ACHN (cell line): Measurements from ENCODE around the gene ZNF813.
A peak's percentile ranks its signal among the peaks of the same experiment; 100 is the strongest.
"Not testable (repeated sequence)": the region's sequence is repeated elsewhere in the genome, so short reads cannot be mapped to it uniquely, and the experiment has no call there.

ENCODE experiments used
- DNase-seq: peaks from one replicate; pipeline ENCODE4 v3.0.0-alpha.2; 2015
- in situ Hi-C: cut with HindIII; loops from 2 replicates; pipeline ENCODE4 v1.10.0; 2017; ENCODE audit warnings: low sequenced_read_pairs, low pct_ligation_motif_present, low pct_unique_long_range_greater_than_20kb

The ZNF813 gene

GRCh38 chr19:53467485-53468262 is at the start of gene ZNF813:
TSS of gene ZNF813 (plus strand) at chr19:53467733. CDS start at chr19:53483823, 16,090 bp downstream.
- in situ Hi-C loops: no loop called here
- no peak for DNase-seq

DNA sequence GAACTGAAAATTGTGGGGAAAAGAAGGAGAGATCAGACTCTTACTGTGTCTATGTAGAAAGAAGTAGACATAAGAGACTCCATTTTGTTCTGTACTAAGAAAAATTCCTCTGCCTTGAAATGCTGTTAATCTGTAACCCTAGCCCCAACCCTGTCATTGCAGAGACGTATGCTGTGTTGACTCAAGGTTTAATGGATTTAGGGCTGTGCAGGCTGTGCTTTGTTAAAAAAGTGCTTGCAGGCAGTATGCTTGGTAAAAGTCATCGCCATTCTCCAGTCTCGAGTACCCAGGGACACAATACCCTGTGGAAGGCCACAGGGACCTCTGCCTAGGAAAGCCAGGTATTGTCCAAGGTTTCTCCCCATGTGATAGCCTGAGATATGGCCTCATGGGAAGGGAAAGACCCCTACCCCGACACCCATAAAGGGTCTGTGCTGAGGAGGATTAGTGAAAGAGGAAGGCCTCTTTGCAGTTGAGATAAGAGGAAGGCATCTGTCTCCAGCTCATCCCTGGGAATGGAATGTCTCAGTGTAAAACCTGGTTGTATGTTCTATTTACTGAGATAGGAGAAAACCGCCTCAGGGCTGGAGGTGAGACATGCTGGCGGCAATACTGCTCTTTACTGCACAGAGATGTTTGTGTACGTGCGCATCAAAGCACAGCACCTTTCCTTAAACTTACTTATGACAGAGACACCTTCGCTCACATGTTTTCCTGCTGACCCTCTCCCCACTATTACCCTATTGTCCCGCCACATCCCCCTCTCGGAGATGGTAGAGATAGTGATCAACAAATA is 46.8 kb upstream of the ZNF813 start:
- DNase-seq, in situ Hi-C loops: not testable (repeated sequence)

GRCh38 chr19:53422551-53422950 is 45.0 kb upstream of the ZNF813 start:
- DNase-seq: no peak
- in situ Hi-C loops: no loop called here

DNA sequence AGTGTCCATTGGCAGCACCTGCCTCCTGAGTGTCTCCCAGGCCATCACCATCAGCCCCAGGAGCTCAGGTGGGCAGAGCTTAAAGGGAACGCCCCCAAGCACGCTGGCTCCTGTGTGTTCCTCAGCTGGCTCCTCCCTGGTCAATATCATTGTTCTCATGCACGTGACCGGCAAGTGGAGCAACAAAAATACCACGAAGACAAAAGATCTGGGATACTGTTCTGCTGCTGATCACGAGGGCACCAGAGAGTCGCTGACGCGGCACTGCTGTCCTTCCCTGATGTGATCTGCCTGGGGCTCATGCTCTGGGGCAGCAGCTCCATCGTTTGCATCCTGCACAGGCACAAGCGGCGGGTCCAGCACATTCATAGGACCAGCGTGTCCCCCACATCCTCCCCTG is 44.5 kb upstream of the ZNF813 start:
- DNase-seq, in situ Hi-C loops: not testable (repeated sequence)

- DNase-seq, in situ Hi-C loops: not testable (repeated sequence)
Observed at GRCh38 chr19:53423680-53424079, 43.9 kb upstream of the ZNF813 start.

DNA sequence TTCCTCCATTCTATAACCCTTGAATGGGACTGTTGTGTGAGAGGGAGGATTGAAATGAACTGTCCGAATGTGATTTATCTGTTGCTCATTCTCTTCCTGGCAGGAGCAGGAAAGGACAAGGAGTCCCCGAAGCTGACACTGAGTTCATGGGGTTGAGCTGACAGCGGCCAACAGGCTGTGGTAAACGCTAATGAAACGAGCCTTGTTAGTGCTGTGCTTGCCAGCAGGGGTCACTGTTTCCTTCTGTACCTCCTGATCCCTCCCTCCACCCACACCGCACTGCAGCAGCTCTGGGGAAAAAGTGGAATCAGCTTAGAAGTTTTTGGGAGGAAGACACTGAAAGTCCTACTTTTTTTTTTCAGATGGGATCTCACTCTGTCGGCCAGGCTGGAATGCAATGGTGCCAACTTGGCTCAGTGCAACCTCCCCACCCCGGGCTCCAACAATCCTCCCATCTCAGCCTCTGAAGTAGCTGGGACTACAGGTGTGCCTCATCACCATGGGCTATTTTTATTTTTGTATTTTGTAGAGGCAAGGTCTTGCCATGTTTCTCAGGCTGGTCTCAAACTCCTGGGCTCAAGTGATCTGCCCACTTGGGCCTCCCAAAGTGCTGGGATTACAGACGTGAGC is 42.5 kb upstream of the ZNF813 start:
- in situ Hi-C loops: no loop called here
- no peak for DNase-seq

- peak; percentile 76 for DNase-seq
- in situ Hi-C loops: no loop called here
Observed at GRCh38 chr19:53431399-53432087, 36.0 kb upstream of the ZNF813 start, which contains the start of gene ZNF761. TSS of gene ZNF761 (plus strand) at chr19:53431984. CDS start at chr19:53447269, 15,285 bp downstream.

DNA sequence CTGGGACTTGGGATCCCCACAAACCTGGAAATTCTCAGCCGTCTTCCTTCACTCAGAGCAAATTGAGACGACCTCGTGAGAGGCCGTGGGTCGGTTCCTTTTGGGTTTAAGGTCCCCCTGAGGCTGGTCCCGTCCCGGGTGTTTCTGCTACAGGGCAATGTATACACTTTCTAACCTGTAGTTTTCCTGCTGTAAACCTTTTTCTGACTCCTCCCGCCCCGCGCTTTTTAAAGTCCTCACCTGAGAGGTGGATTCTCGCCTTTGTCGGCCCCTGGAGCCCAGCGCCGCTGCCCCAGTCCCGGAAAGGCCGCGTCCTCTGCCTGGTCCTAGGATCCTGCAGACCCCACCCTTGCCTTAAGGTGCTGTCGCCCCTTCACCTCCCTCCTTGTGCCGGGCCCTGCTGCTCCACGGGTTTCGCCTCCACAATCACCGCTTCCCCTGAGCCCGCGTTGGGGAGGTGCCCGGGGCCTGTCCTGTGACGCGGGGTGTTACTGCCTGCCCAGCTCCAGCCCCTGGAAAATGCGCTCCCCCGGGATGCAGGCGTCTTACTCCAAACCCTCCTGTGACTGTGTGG is 35.4 kb upstream of the ZNF813 start:
- DNase-seq: peak; percentile 10
- in situ Hi-C loops: no loop called here

- in situ Hi-C loops, DNase-seq: not testable (repeated sequence)
Observed at GRCh38 chr19:53443809-53444208, 23.7 kb upstream of the ZNF813 start.

DNA sequence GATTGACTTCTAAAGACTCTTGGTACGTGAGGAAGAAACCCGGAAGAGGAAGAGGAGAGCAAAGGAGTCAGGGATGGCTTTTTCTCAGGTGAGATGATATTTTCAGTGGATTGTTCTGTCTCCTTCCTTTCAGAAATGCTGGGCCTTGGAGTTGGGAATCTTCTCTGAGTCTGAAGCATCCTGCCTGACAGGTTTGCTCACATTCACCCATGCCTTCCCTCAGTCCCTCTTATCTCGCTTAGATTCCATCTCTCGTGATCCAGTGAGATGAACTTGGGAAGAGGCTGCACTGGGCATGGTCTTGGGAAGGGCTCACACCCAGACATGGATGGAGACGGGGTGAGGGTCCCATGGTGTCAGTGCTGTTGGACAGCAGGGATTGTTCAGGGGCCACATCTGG is 20.3 kb upstream of the ZNF813 start:
- in situ Hi-C loops, DNase-seq: not testable (repeated sequence)

DNA sequence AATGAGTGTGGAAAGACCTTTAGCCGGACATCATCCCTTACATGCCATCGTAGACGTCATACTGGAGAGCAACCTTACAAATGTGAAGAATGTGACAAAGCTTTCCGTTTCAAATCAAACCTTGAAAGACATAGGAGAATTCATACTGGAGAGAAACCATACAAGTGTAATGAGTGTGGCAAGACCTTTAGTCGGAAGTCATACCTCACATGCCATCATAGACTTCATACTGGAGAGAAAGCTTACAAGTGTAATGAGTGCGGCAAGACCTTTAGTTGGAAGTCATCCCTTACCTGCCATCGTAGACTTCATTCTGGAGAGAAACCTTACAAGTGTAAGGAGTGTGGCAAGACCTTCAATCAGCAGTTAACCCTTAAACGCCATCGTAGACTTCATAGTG is 11.7 kb upstream of the ZNF813 start:
- no peak for DNase-seq
- in situ Hi-C loops: no loop called here

GRCh38 chr19:53460131-53460721 is 7.3 kb upstream of the ZNF813 start:
- DNase-seq, in situ Hi-C loops: not testable (repeated sequence)

- DNase-seq: no peak
- in situ Hi-C loops: no loop called here
Observed at GRCh38 chr19:53461866-53462265, 5.7 kb upstream of the ZNF813 start.

- in situ Hi-C loops: no loop called here
Observed at GRCh38 chr19:53462861-53463260, 4.7 kb upstream of the ZNF813 start.

GRCh38 chr19:53463263-53463662 is 4.3 kb upstream of the ZNF813 start:
- in situ Hi-C loops: no loop called here
- no peak for DNase-seq

More at GRCh38 chr19:53462861-53463260, 4.7 kb upstream of the ZNF813 start:
- no peak for DNase-seq

DNA sequence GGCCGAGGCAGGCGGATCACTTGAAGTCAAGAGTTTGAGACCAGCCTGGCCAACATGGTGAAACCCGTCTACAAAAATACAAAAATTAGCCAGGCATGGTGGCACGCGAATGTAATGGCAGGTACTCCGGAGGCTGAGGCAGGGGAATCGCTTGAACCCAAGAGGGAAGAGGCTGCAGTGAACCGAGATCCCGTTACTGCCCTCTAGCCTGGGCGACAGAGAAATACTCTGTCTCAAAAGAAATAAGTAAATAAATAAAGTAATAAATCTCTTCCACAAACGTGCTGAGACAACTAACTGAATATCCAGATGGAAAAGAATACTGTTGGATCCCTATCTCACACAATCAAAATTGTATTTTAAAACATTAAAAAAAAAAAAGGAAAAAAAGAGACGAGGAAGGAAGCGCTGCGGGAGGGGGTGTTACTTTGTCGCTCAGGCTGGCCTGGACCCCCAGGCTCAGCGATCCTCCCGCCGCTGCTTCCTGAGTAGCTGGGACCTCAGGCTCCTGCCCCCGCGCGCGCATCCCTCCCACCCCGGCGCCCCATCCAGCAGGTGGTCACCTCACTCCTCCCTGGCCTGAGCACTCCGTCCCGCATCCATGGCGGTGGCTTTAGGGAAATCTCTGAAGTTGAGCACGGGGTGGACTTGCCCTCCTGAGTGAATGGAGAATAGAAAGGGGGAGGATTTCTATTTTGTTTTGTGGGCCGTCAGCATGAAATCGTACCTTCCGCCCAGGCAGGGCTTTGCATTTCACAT is 628 bp upstream of the ZNF813 start:
- no peak for DNase-seq
- in situ Hi-C loops: no loop called here

GRCh38 chr19:53468628-53469027 is 1.1 kb downstream of the ZNF813 start:
- DNase-seq, in situ Hi-C loops: not testable (repeated sequence)
